Right lung (tissue), 10 donors: Measurements from ENCODE around the gene IARS2. TPM values are rescaled to one million over a fixed set of nuclear protein-coding genes. Genes with fewer than 3 reads are reported as not detected.
"Not testable (repeated sequence)": the region's sequence is repeated elsewhere in the genome, so short reads cannot be mapped to it uniquely, and the experiment has no call there.

Source experiments
- DNase-seq, 2 donors: peaks; one replicate each; pipeline ENCODE4 v3.0.0-alpha.2; 2013
- long read RNA-seq, 8 donors: transcript quantifications; one replicate each; lab custom pipeline, GENCODE V29; 2026
- polyA plus RNA-seq, 5 donors: library from polyadenylated mRNA; unstranded; fragments of 120-200 nt; gene quantifications; one replicate each; pipeline versions ENCODE4 v1.2.1 to v1.2.3, GENCODE V29; 2013; ENCODE audit warnings: inconsistent platforms in 1 of 5, low replicate concordance in 1 of 5; ENCODE audit not compliant: insufficient read length in 5 of 5, insufficient read depth in 1 of 5

The IARS2 gene
- 10 to 100 TPM; 63.0 to 76.4 (median 74.8) TPM for polyA plus RNA-seq
- long read RNA-seq, donor 1, transcript IARS2-201 (23 exons, 3,560 nt): major isoform, 24 of 66 reads
- long read RNA-seq, donor 1, partial matches to known transcripts: 41 of 66 reads
- long read RNA-seq, donor 1, other reads (novel, unspliced or antisense): 0 of 66 reads
- long read RNA-seq, donor 2, transcript IARS2-201 (23 exons, 3,560 nt): major isoform, 5 of 22 reads
- long read RNA-seq, donor 2, partial matches to known transcripts: 17 of 22 reads
- long read RNA-seq, donor 2, other reads (novel, unspliced or antisense): 0 of 22 reads
- long read RNA-seq, donor 3, transcript IARS2-201 (23 exons, 3,560 nt): major isoform, 5 of 37 reads
- long read RNA-seq, donor 3, partial matches to known transcripts: 32 of 37 reads
- long read RNA-seq, donor 3, other reads (novel, unspliced or antisense): 0 of 37 reads
- long read RNA-seq, donor 4, transcript IARS2-201 (23 exons, 3,560 nt): major isoform, 10 of 28 reads
- long read RNA-seq, donor 4, partial matches to known transcripts: 18 of 28 reads
- long read RNA-seq, donor 4, other reads (novel, unspliced or antisense): 0 of 28 reads
- long read RNA-seq, donor 5, transcript IARS2-201 (23 exons, 3,560 nt): major isoform, 6 of 45 reads
- long read RNA-seq, donor 5, partial matches to known transcripts: 39 of 45 reads
- long read RNA-seq, donor 5, other reads (novel, unspliced or antisense): 0 of 45 reads
- long read RNA-seq, donor 6, transcript IARS2-201 (23 exons, 3,560 nt): major isoform, 16 of 42 reads
- long read RNA-seq, donor 6, partial matches to known transcripts: 26 of 42 reads
- long read RNA-seq, donor 6, other reads (novel, unspliced or antisense): 0 of 42 reads
- long read RNA-seq, donor 7, transcript IARS2-201 (23 exons, 3,560 nt): major isoform, 15 of 109 reads
- long read RNA-seq, donor 7, partial matches to known transcripts: 94 of 109 reads
- long read RNA-seq, donor 7, other reads (novel, unspliced or antisense): 0 of 109 reads
- long read RNA-seq, donor 8, transcript IARS2-201 (23 exons, 3,560 nt): major isoform, 8 of 23 reads
- long read RNA-seq, donor 8, partial matches to known transcripts: 15 of 23 reads
- long read RNA-seq, donor 8, other reads (novel, unspliced or antisense): 0 of 23 reads

- DNase-seq: peak; percentile 83 to 87
Measured at GRCh38 chr1:220094016-220094911, at the start of gene IARS2. Gene IARS2 (plus strand): TSS chr1:220094132. CDS start chr1:220094217, 85 bp downstream.

GRCh38 chr1:220044678-220045355 is 49.1 kb upstream of the IARS2 start:
- DNase-seq: no peak

- peak in 1 of 2 donors; percentile 8 for DNase-seq
Measured at GRCh38 chr1:220045356-220046051, 48.4 kb upstream of the IARS2 start.

GRCh38 chr1:220046052-220046930 is 47.6 kb upstream of the IARS2 start, which contains the start of gene EPRS1:
Gene EPRS1 (minus strand): TSS chr1:220046505. CDS start chr1:220046388, 117 bp downstream.
- peak; percentile 93 to 94 for DNase-seq

GRCh38 chr1:220056374-220056773 is 37.6 kb upstream of the IARS2 start:
- DNase-seq: no peak

GRCh38 chr1:220060876-220061275 is 33.1 kb upstream of the IARS2 start:
- DNase-seq: no peak

GRCh38 chr1:220062629-220063028 is 31.3 kb upstream of the IARS2 start:
- no peak for DNase-seq

GRCh38 chr1:220067269-220068204 is 26.4 kb upstream of the IARS2 start:
- no peak for DNase-seq

GRCh38 chr1:220076861-220077762 is 16.8 kb upstream of the IARS2 start:
- no peak for DNase-seq

GRCh38 chr1:220077887-220078286 is 16.0 kb upstream of the IARS2 start:
- DNase-seq: no peak

- DNase-seq: no peak
Measured at GRCh38 chr1:220084460-220084859, 9.5 kb upstream of the IARS2 start.

- not testable (repeated sequence) for DNase-seq
Measured at GRCh38 chr1:220086261-220086686, 7.7 kb upstream of the IARS2 start.

- DNase-seq: peak; percentile 91 to 94
Measured at GRCh38 chr1:220089650-220090556, 4.0 kb upstream of the IARS2 start, which contains the start of gene BPNT1. Gene BPNT1 (minus strand): TSS chr1:220089788. CDS start chr1:220079846, 9,942 bp downstream.

GRCh38 chr1:220092694-220093093 is 1.2 kb upstream of the IARS2 start:
- DNase-seq: no peak
